ENCODE data around the gene SLC2A13.

Gene SLC2A13

GRCh38 chr12:40105515-40106201 lies at the start of gene SLC2A13:
Gene SLC2A13 (minus strand): TSS chr12:40106081. CDS start chr12:40105808, 273 bp downstream.
- Histone ChIP-seq H3K36me3 (ENCODE audit: control insufficient read depth, insufficient read depth, low read length) (no peaks in the 10 kb centered on the region), H3K9me3 (ENCODE audit: control insufficient read depth, insufficient read depth, low read length) (no peaks in the 10 kb centered on the region), H3K27ac (ENCODE audit: low read depth, low read length) (no peak within 1 kb of the TSS), H3K4me3 (ENCODE audit: low read depth, low read length) (peak within 1 kb of the TSS; percentile 68), H3K4me1 (ENCODE audit: control insufficient read depth, insufficient read depth, low read length) (peaks cover 21% of the 10 kb centered on the region), H3K27me3 (ENCODE audit: control insufficient read depth, insufficient read depth, low read length) (peaks cover 14% of the 10 kb centered on the region), H3K9ac (ENCODE audit: low read depth, low read length) (peak within 1 kb of the TSS; percentile 68; the same call in 1 of the 2 replicates)

- H3K4me3 ChIP-seq (ENCODE audit: low read depth, low read length) = no peak overlapping the region
- no peak overlapping the region for H3K9ac ChIP-seq (ENCODE audit: low read depth, low read length)
- no peaks in the 10 kb centered on the region for H3K9me3 ChIP-seq (ENCODE audit: control insufficient read depth, insufficient read depth, low read length)
- no peak overlapping the region for H3K27ac ChIP-seq (ENCODE audit: low read depth, low read length)
- no peaks in the 10 kb centered on the region for H3K27me3 ChIP-seq (ENCODE audit: control insufficient read depth, insufficient read depth, low read length)
- peaks cover 9% of the 10 kb centered on the region for H3K4me1 ChIP-seq (ENCODE audit: control insufficient read depth, insufficient read depth, low read length)
- H3K36me3 ChIP-seq (ENCODE audit: control insufficient read depth, insufficient read depth, low read length) = no peaks in the 10 kb centered on the region
These were observed 48.5 kb upstream of the SLC2A13 start for GRCh38 chr12:40154381-40154780.

- Histone ChIP-seq H3K4me3 (ENCODE audit: low read depth, low read length) (no peak overlapping the region), H3K9me3 (ENCODE audit: control insufficient read depth, insufficient read depth, low read length) (no peaks in the 10 kb centered on the region), H3K9ac (ENCODE audit: low read depth, low read length) (no peak overlapping the region), H3K4me1 (ENCODE audit: control insufficient read depth, insufficient read depth, low read length) (peaks cover 9% of the 10 kb centered on the region), H3K27me3 (ENCODE audit: control insufficient read depth, insufficient read depth, low read length) (no peaks in the 10 kb centered on the region), H3K36me3 (ENCODE audit: control insufficient read depth, insufficient read depth, low read length) (no peaks in the 10 kb centered on the region), H3K27ac (ENCODE audit: low read depth, low read length) (no peak overlapping the region)
These were observed 47.6 kb upstream of the SLC2A13 start for GRCh38 chr12:40153432-40153831.

- H3K4me3 ChIP-seq (ENCODE audit: low read depth, low read length) = no peak overlapping the region
- no peaks in the 10 kb centered on the region for H3K9me3 ChIP-seq (ENCODE audit: control insufficient read depth, insufficient read depth, low read length)
- no peak overlapping the region for H3K27ac ChIP-seq (ENCODE audit: low read depth, low read length)
- no peak overlapping the region for H3K9ac ChIP-seq (ENCODE audit: low read depth, low read length)
- no peaks in the 10 kb centered on the region for H3K36me3 ChIP-seq (ENCODE audit: control insufficient read depth, insufficient read depth, low read length)
- H3K4me1 ChIP-seq (ENCODE audit: control insufficient read depth, insufficient read depth, low read length) = peaks cover 9% of the 10 kb centered on the region
- H3K27me3 ChIP-seq (ENCODE audit: control insufficient read depth, insufficient read depth, low read length) = no peaks in the 10 kb centered on the region
These were observed 47.0 kb upstream of the SLC2A13 start for GRCh38 chr12:40152783-40153383.

GRCh38 chr12:40149673-40150260 lies 43.9 kb upstream of the SLC2A13 start:
- Histone ChIP-seq H3K27me3 (ENCODE audit: control insufficient read depth, insufficient read depth, low read length) (no peaks in the 10 kb centered on the region), H3K36me3 (ENCODE audit: control insufficient read depth, insufficient read depth, low read length) (no peaks in the 10 kb centered on the region)

GRCh38 chr12:40146800-40147797 lies 41.2 kb upstream of the SLC2A13 start:
- H3K9me3 ChIP-seq (ENCODE audit: control insufficient read depth, insufficient read depth, low read length) = no peaks in the 10 kb centered on the region
- no peaks in the 10 kb centered on the region for H3K4me1 ChIP-seq (ENCODE audit: control insufficient read depth, insufficient read depth, low read length)
- H3K4me3 ChIP-seq (ENCODE audit: low read depth, low read length) = no peak overlapping the region
- H3K27ac ChIP-seq (ENCODE audit: low read depth, low read length) = no peak overlapping the region
- no peak overlapping the region for H3K9ac ChIP-seq (ENCODE audit: low read depth, low read length)
- H3K27me3 ChIP-seq (ENCODE audit: control insufficient read depth, insufficient read depth, low read length) = no peaks in the 10 kb centered on the region
- no peaks in the 10 kb centered on the region for H3K36me3 ChIP-seq (ENCODE audit: control insufficient read depth, insufficient read depth, low read length)

More at GRCh38 chr12:40149673-40150260, 43.9 kb upstream of the SLC2A13 start:
- Histone ChIP-seq H3K4me3 (ENCODE audit: low read depth, low read length) (no peak overlapping the region), H3K4me1 (ENCODE audit: control insufficient read depth, insufficient read depth, low read length) (peaks cover 4% of the 10 kb centered on the region), H3K9ac (ENCODE audit: low read depth, low read length) (no peak overlapping the region), H3K9me3 (ENCODE audit: control insufficient read depth, insufficient read depth, low read length) (no peaks in the 10 kb centered on the region), H3K27ac (ENCODE audit: low read depth, low read length) (no peak overlapping the region)

GRCh38 chr12:40145896-40146295 lies 40.0 kb upstream of the SLC2A13 start:
- Histone ChIP-seq H3K4me1 (ENCODE audit: control insufficient read depth, insufficient read depth, low read length) (no peaks in the 10 kb centered on the region), H3K27ac (ENCODE audit: low read depth, low read length) (no peak overlapping the region)

GRCh38 chr12:40144023-40144422 lies 38.1 kb upstream of the SLC2A13 start:
- Histone ChIP-seq H3K27ac (ENCODE audit: low read depth, low read length) (no peak overlapping the region), H3K4me3 (ENCODE audit: low read depth, low read length) (no peak overlapping the region), H3K27me3 (ENCODE audit: control insufficient read depth, insufficient read depth, low read length) (no peaks in the 10 kb centered on the region), H3K4me1 (ENCODE audit: control insufficient read depth, insufficient read depth, low read length) (no peaks in the 10 kb centered on the region), H3K9ac (ENCODE audit: low read depth, low read length) (no peak overlapping the region), H3K9me3 (ENCODE audit: control insufficient read depth, insufficient read depth, low read length) (no peaks in the 10 kb centered on the region), H3K36me3 (ENCODE audit: control insufficient read depth, insufficient read depth, low read length) (no peaks in the 10 kb centered on the region)

More at GRCh38 chr12:40145896-40146295, 40.0 kb upstream of the SLC2A13 start:
- H3K9ac ChIP-seq (ENCODE audit: low read depth, low read length) = no peak overlapping the region
- no peaks in the 10 kb centered on the region for H3K9me3 ChIP-seq (ENCODE audit: control insufficient read depth, insufficient read depth, low read length)
- H3K27me3 ChIP-seq (ENCODE audit: control insufficient read depth, insufficient read depth, low read length) = no peaks in the 10 kb centered on the region
- H3K36me3 ChIP-seq (ENCODE audit: control insufficient read depth, insufficient read depth, low read length) = no peaks in the 10 kb centered on the region
- H3K4me3 ChIP-seq (ENCODE audit: low read depth, low read length) = no peak overlapping the region

- Histone ChIP-seq H3K4me3 (ENCODE audit: low read depth, low read length) (no peak overlapping the region), H3K9me3 (ENCODE audit: control insufficient read depth, insufficient read depth, low read length) (no peaks in the 10 kb centered on the region), H3K27ac (ENCODE audit: low read depth, low read length) (no peak overlapping the region), H3K9ac (ENCODE audit: low read depth, low read length) (no peak overlapping the region), H3K36me3 (ENCODE audit: control insufficient read depth, insufficient read depth, low read length) (no peaks in the 10 kb centered on the region), H3K4me1 (ENCODE audit: control insufficient read depth, insufficient read depth, low read length) (no peaks in the 10 kb centered on the region), H3K27me3 (ENCODE audit: control insufficient read depth, insufficient read depth, low read length) (no peaks in the 10 kb centered on the region)
These were observed 36.3 kb upstream of the SLC2A13 start for GRCh38 chr12:40142001-40142744.

GRCh38 chr12:40138526-40138925 lies 32.6 kb upstream of the SLC2A13 start:
- no peak overlapping the region for H3K27ac ChIP-seq (ENCODE audit: low read depth, low read length)
- H3K9ac ChIP-seq (ENCODE audit: low read depth, low read length) = no peak overlapping the region
- no peaks in the 10 kb centered on the region for H3K9me3 ChIP-seq (ENCODE audit: control insufficient read depth, insufficient read depth, low read length)
- H3K4me3 ChIP-seq (ENCODE audit: low read depth, low read length) = no peak overlapping the region
- H3K36me3 ChIP-seq (ENCODE audit: control insufficient read depth, insufficient read depth, low read length) = no peaks in the 10 kb centered on the region
- no peaks in the 10 kb centered on the region for H3K4me1 ChIP-seq (ENCODE audit: control insufficient read depth, insufficient read depth, low read length)
- no peaks in the 10 kb centered on the region for H3K27me3 ChIP-seq (ENCODE audit: control insufficient read depth, insufficient read depth, low read length)
